Sigmoid colon (tissue), 7 donors: ENCODE measurements around the gene DTX1. TPM values are rescaled to one million over a fixed set of nuclear protein-coding genes. Genes with fewer than 3 reads are reported as not detected.

Experiments used
- DNase-seq: peaks from one replicate; pipeline ENCODE4 v3.0.0-alpha.2; 2019
- H3K27ac ChIP-seq, 4 donors: fragments of 200-600 bp; sonication (generic); one replicate each; pipeline ENCODE4 v1.5.1; 2016 to 2019; ENCODE audit warnings: mild to moderate bottlenecking in 1 of 4
- H3K27me3 ChIP-seq, 3 donors: fragments of 200-600 bp; sonication (generic); one replicate each; pipeline ENCODE4 v1.5.1; 2019; ENCODE audit warnings: mild to moderate bottlenecking in 1 of 3
- H3K36me3 ChIP-seq, 4 donors: fragments of 200-600 bp; sonication (generic); one replicate each; pipeline ENCODE4 v1.5.1; 2016 to 2019
- H3K4me1 ChIP-seq, 4 donors: fragments of 200-600 bp; sonication (generic); one replicate each; pipeline ENCODE4 v1.5.1; 2017 to 2019
- H3K4me3 ChIP-seq, 4 donors: fragments of 200-600 bp; sonication (generic); one replicate each; pipeline ENCODE4 v1.5.1; 2017 to 2019; ENCODE audit warnings: mild to moderate bottlenecking in 2 of 4, moderate library complexity in 1 of 4
- H3K9me3 ChIP-seq, 4 donors: fragments of 200-600 bp in 3 of 4; sonication (generic) in 3 of 4; one replicate each; pipeline versions ENCODE4 v1.5.1 to v1.6.1; 2013 to 2019
- CTCF ChIP-seq, 4 experiments: fragments of 450-650 bp in 3 of 4; fragments of 200-600 bp in 1 of 4; IDR thresholded peaks; one replicate each; pipeline ENCODE4 v1.5.1; 2016 to 2019; ENCODE audit warnings: antibody characterized with exemption in 4 of 4, mild to moderate bottlenecking in 3 of 4, moderate library complexity in 2 of 4
- EP300 ChIP-seq, 4 donors: sonication (generic); formaldehyde crosslinking; IDR thresholded peaks; one replicate each; pipeline ENCODE4 v1.6.1; 2017; ENCODE audit warnings: antibody characterized with exemption in 4 of 4
- POLR2A ChIP-seq, 2 donors: fragments of 450-650 bp; IDR thresholded peaks; one replicate each; pipeline ENCODE4 v1.6.1; 2016; ENCODE audit warnings: antibody characterized with exemption in 2 of 2, mild to moderate bottlenecking in 2 of 2, moderate library complexity in 2 of 2
- POLR2AphosphoS5 ChIP-seq, 4 donors: sonication (generic); formaldehyde crosslinking; IDR thresholded peaks; one replicate each; pipeline ENCODE4 v1.6.1; 2017; ENCODE audit warnings: antibody characterized with exemption in 4 of 4
- WGBS, 2 donors: extraction: QIAGEN DNeasy Blood & Tissue Kit; methylation state at CpG; one replicate each; pipeline ENCODE4 v1.1.7; 2013; 5-methylcytosine and 5-hydroxymethylcytosine counted together
- intact Hi-C: fragments of 100-400 bp; cut with DNase I; formaldehyde crosslinking; loops from one replicate; pipeline ENCODE4 v1.15.1; 2023
- polyA plus RNA-seq, 3 donors: library from polyadenylated mRNA; stranded (reverse); fragments of 200-250 nt; gene quantifications; one replicate each; pipeline ENCODE4 v1.2.3, GENCODE V29; 2013
- total RNA-seq, 4 donors: library from RNA; depleted of rRNA; stranded (reverse); fragments of >200 nt; gene quantifications; one replicate each; pipeline ENCODE4 v1.1.0, GENCODE V29; 2016
- donor health status: healthy with polysubstance abuse.
- donor health status: Bipolar disorder and iron deficiency.
- donor health status: healthy.

Gene DTX1
- total and polyA plus RNA-seq, 7 donors: 1.2 to 15.8 (median 3.0) TPM

- no peaks in the 10 kb centered on the region for H3K36me3 ChIP-seq
- no peaks in the 10 kb centered on the region for H3K4me1 ChIP-seq
- no peak for DNase-seq
- no peak overlapping the region for H3K27ac ChIP-seq
- 69 to 79% methylated on average over 5 of the region's 5 CpGs for WGBS, 2 donors
- peaks cover 0 to 26% (median 0%) of the 10 kb centered on the region in 3 donors for H3K27me3 ChIP-seq
- no peak overlapping the region for H3K4me3 ChIP-seq
- no peaks in the 10 kb centered on the region for H3K9me3 ChIP-seq
- no peak for TF ChIP-seq POLR2A (IDR thresholded peaks at IDR 0.05)
- TF ChIP-seq POLR2AphosphoS5 (IDR thresholded peaks at IDR 0.05): no peak
- no peak for TF ChIP-seq CTCF (IDR thresholded peaks at IDR 0.05)
- TF ChIP-seq EP300 (IDR thresholded peaks at IDR 0.05): no peak
- intact Hi-C loops: no loop called here
Observed at GRCh38 chr12:113109360-113109759, 52.8 kb downstream of the DTX1 start.

- WGBS, 2 donors: 60 to 75% methylated on average over 7 of the region's 7 CpGs
- no peak for DNase-seq
- H3K36me3 ChIP-seq: no peaks in the 10 kb centered on the region
- intact Hi-C loops: no loop called here
- H3K4me3 ChIP-seq: no peak overlapping the region
- no peak overlapping the region for H3K27ac ChIP-seq
- TF ChIP-seq POLR2AphosphoS5 (IDR thresholded peaks at IDR 0.05): no peak
- TF ChIP-seq EP300 (IDR thresholded peaks at IDR 0.05): no peak
- TF ChIP-seq POLR2A (IDR thresholded peaks at IDR 0.05): no peak
- no peak for TF ChIP-seq CTCF (IDR thresholded peaks at IDR 0.05)
- no peaks in the 10 kb centered on the region for H3K4me1 ChIP-seq
- no peaks in the 10 kb centered on the region for H3K9me3 ChIP-seq
- peaks cover 0 to 27% (median 0%) of the 10 kb centered on the region in 3 donors for H3K27me3 ChIP-seq
Observed at GRCh38 chr12:113109872-113110599, 53.5 kb downstream of the DTX1 start.

GRCh38 chr12:113111247-113111646, 54.7 kb downstream of the DTX1 start:
- 88 to 92% methylated on average over 3 of the region's 3 CpGs for WGBS, 2 donors
- no peak overlapping the region for H3K27ac ChIP-seq
- H3K4me3 ChIP-seq: no peak overlapping the region
- H3K9me3 ChIP-seq: no peaks in the 10 kb centered on the region
- H3K36me3 ChIP-seq: no peaks in the 10 kb centered on the region
- TF ChIP-seq POLR2AphosphoS5 (IDR thresholded peaks at IDR 0.05) (no peak), EP300 (IDR thresholded peaks at IDR 0.05) (no peak), POLR2A (IDR thresholded peaks at IDR 0.05) (no peak), CTCF (IDR thresholded peaks at IDR 0.05) (no peak)
- intact Hi-C loops: no loop called here
- peaks cover 0 to 27% (median 0%) of the 10 kb centered on the region in 3 donors for H3K27me3 ChIP-seq
- DNase-seq: no peak
- no peaks in the 10 kb centered on the region for H3K4me1 ChIP-seq

- intact Hi-C loops: no loop called here
- TF ChIP-seq EP300 (IDR thresholded peaks at IDR 0.05): no peak
- TF ChIP-seq CTCF (IDR thresholded peaks at IDR 0.05): no peak
- no peak for TF ChIP-seq POLR2A (IDR thresholded peaks at IDR 0.05)
- no peak for TF ChIP-seq POLR2AphosphoS5 (IDR thresholded peaks at IDR 0.05)
- Histone ChIP-seq H3K27me3 (peaks cover 0 to 27% (median 0%) of the 10 kb centered on the region in 3 donors), H3K4me3 (no peak overlapping the region), H3K27ac (no peak overlapping the region), H3K9me3 (no peaks in the 10 kb centered on the region), H3K4me1 (no peaks in the 10 kb centered on the region), H3K36me3 (no peaks in the 10 kb centered on the region)
- no peak for DNase-seq
- 82 to 87% methylated on average over 39 of the region's 39 CpGs for WGBS, 2 donors
Observed at GRCh38 chr12:113112043-113112899, 55.7 kb downstream of the DTX1 start.
